Measurements from ENCODE around the gene NCAPD3. TPM values are rescaled to one million over a fixed set of nuclear protein-coding genes. Genes with fewer than 3 reads are reported as not detected.
A peak's percentile ranks its signal among the peaks of the same experiment; 100 is the strongest.
"Not testable (repeated sequence)": the region's sequence is repeated elsewhere in the genome, so short reads cannot be mapped to it uniquely, and the experiment has no call there.

Gene NCAPD3
- total RNA-seq, 1 donor from 2014 or later = 11.0 TPM

- DNase-seq (ENCODE audit: low spot score in 2 of 2) (no peak), FAIRE-seq (no peak)
Measured at GRCh38 chr11:134140961-134141490, 82.7 kb downstream of the NCAPD3 start.

- DNase-seq (ENCODE audit: low spot score in 2 of 2) = peak; percentile 54 to 72
- FAIRE-seq = peak; percentile 71
Measured at GRCh38 chr11:134139873-134140331, 83.9 kb downstream of the NCAPD3 start.

- FAIRE-seq (no peak), DNase-seq (ENCODE audit: low spot score in 2 of 2) (no peak)
Measured at GRCh38 chr11:134139303-134139872, 84.4 kb downstream of the NCAPD3 start.

GRCh38 chr11:134138376-134138775 is 85.4 kb downstream of the NCAPD3 start:
- FAIRE-seq = no peak
- DNase-seq (ENCODE audit: low spot score in 2 of 2) = no peak

- DNase-seq (ENCODE audit: low spot score in 2 of 2) (no peak), FAIRE-seq (no peak)
Measured at GRCh38 chr11:134134167-134134566, 89.6 kb downstream of the NCAPD3 start.

- DNase-seq (ENCODE audit: low spot score in 2 of 2) (no peak), FAIRE-seq (no peak)
Measured at GRCh38 chr11:134132808-134133207, 91.0 kb downstream of the NCAPD3 start.

GRCh38 chr11:134131628-134132244 is 92.0 kb downstream of the NCAPD3 start:
- no peak for FAIRE-seq
- no peak for DNase-seq (ENCODE audit: low spot score in 2 of 2)

GRCh38 chr11:134126217-134126822 is 97.4 kb downstream of the NCAPD3 start:
- FAIRE-seq (no peak), DNase-seq (ENCODE audit: low spot score in 2 of 2) (peak; percentile 55 to 64)

GRCh38 chr11:134125507-134125906 is 98.3 kb downstream of the NCAPD3 start:
- DNase-seq (ENCODE audit: low spot score in 2 of 2) = no peak
- FAIRE-seq = no peak

- DNase-seq (ENCODE audit: low spot score in 2 of 2) (peak; percentile 51 to 52), FAIRE-seq (no peak)
Measured at GRCh38 chr11:134124660-134125451, 98.9 kb downstream of the NCAPD3 start.

- no peak for FAIRE-seq
- DNase-seq (ENCODE audit: low spot score in 2 of 2) = peak; percentile 32 to 55
Measured at GRCh38 chr11:134120921-134121526, 102.7 kb downstream of the NCAPD3 start.

GRCh38 chr11:134120143-134120850 is 103.5 kb downstream of the NCAPD3 start:
- no peak for FAIRE-seq
- no peak for DNase-seq (ENCODE audit: low spot score in 2 of 2)

GRCh38 chr11:134119094-134119493 is 104.7 kb downstream of the NCAPD3 start:
- DNase-seq (ENCODE audit: low spot score in 2 of 2) (no peak), FAIRE-seq (no peak)

GRCh38 chr11:134118006-134118405 is 105.8 kb downstream of the NCAPD3 start:
- FAIRE-seq = no peak
- no peak for DNase-seq (ENCODE audit: low spot score in 2 of 2)

- FAIRE-seq = no peak
- DNase-seq (ENCODE audit: low spot score in 2 of 2) = no peak
Measured at GRCh38 chr11:134116210-134116609, 107.6 kb downstream of the NCAPD3 start.

GRCh38 chr11:134113787-134114186 is 110.0 kb downstream of the NCAPD3 start:
- FAIRE-seq = not testable (repeated sequence)

GRCh38 chr11:134110252-134110815 is 113.4 kb downstream of the NCAPD3 start:
- no peak for FAIRE-seq
- no peak for DNase-seq (ENCODE audit: low spot score in 2 of 2)

More at GRCh38 chr11:134113787-134114186, 110.0 kb downstream of the NCAPD3 start:
- DNase-seq (ENCODE audit: low spot score in 2 of 2) = not testable (repeated sequence)
